CD4-positive, alpha-beta T cell treated with Interleukin-6 at 100 ng/mL for 8 hours (primary cell): ENCODE data around the gene ADAMTS17.

Experiments used
- DNase-seq: peaks from one replicate; pipeline ENCODE4 v3.0.0-alpha.2; 2020; ENCODE audit warnings: mixed read lengths, low spot score

The ADAMTS17 gene, protein sequence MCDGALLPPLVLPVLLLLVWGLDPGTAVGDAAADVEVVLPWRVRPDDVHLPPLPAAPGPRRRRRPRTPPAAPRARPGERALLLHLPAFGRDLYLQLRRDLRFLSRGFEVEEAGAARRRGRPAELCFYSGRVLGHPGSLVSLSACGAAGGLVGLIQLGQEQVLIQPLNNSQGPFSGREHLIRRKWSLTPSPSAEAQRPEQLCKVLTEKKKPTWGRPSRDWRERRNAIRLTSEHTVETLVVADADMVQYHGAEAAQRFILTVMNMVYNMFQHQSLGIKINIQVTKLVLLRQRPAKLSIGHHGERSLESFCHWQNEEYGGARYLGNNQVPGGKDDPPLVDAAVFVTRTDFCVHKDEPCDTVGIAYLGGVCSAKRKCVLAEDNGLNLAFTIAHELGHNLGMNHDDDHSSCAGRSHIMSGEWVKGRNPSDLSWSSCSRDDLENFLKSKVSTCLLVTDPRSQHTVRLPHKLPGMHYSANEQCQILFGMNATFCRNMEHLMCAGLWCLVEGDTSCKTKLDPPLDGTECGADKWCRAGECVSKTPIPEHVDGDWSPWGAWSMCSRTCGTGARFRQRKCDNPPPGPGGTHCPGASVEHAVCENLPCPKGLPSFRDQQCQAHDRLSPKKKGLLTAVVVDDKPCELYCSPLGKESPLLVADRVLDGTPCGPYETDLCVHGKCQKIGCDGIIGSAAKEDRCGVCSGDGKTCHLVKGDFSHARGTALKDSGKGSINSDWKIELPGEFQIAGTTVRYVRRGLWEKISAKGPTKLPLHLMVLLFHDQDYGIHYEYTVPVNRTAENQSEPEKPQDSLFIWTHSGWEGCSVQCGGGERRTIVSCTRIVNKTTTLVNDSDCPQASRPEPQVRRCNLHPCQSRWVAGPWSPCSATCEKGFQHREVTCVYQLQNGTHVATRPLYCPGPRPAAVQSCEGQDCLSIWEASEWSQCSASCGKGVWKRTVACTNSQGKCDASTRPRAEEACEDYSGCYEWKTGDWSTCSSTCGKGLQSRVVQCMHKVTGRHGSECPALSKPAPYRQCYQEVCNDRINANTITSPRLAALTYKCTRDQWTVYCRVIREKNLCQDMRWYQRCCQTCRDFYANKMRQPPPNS

DNA sequence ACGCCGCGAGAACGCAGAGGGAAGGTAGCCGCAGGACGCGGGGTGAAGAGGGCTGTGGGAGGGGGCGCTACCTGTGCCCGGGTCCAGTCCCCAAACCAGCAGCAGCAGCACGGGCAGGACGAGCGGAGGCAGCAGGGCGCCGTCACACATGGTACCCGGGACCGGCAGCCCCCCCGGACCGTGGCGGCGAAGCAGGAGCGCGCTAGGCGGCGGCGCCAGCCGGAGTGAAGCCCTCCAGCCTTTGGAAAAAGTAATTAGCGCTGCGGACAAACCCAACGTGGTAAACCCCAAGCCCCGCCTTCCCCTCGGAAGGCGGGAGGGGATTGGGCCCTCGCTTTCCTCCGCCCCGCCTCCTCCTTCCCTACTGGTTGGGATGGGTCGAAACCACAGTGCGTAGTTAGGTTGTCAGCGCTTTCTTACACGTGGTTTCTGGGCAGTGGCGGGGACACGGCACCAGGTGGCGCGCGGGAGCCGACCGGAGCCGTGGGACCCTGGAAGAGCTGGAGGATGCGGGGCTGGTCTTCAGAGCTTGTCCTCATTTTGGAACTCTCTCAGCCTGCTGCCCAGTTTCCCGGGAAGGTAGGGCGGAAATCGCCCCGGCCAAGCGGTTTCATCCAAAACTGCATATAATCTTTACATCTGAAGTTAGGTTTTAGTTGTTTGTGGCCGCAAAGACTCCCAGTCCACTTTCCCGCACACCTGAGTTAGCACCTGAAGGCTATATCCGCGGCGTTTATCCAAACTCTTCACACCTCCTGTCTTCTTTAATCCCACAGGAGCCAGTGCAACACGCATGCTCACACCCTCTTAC is at the start of gene ADAMTS17:
TSS of gene ADAMTS17 (minus strand) at position 226 of the 811 bp plus-strand sequence. CDS start at position 150, 76 bp downstream.
- peak; percentile 95 for DNase-seq

DNA sequence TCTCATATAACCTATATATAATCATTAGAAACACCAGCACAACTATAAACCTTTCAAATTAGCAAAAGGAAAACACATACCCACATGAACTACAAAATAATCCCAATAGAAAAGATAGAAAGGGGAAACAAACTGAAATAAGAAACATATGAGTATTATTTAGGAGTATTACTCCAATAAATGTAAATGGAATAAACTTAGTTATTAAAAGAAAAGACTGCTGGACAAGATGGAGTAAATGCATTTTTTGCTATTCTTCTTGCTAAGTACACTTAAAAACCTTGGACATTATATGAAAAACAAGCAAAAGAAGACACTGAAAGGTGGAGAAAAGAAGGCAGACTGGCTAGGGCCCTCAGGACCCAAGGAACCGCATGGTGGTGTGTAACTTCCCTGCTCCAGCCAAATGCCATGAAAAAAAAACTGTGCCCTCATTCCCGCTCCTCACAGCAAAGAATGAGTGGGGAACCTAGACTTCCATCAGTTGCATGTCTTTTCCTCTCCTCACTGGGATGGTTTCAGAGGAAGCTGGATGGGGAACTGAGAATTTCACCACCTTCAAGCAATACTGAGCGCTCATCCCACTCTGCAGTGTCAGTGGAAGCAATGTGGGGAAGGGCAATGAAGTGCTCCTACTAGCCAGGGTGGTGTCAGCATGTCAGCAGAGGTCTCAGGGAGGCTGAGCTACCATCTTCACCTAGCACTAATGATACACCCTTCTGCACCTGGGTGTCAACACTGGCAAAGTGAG is 43.7 kb upstream of the ADAMTS17 start:
- DNase-seq = no peak

DNA sequence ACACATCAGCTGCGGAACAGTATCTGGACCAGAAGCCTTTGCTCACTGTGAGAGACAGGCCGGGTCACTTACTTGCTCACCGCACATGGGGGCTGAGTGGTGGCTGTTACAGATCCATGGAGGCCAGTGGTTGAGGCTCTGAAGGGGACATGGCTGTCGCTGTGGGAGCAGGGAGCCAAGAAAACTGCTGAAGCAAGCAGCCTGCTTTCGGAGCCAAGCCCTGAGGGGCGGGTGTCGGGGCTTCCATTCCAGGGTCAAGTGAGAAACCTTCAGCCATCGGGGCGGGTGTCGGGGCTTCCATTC is 42.3 kb upstream of the ADAMTS17 start:
- DNase-seq = no peak

DNA sequence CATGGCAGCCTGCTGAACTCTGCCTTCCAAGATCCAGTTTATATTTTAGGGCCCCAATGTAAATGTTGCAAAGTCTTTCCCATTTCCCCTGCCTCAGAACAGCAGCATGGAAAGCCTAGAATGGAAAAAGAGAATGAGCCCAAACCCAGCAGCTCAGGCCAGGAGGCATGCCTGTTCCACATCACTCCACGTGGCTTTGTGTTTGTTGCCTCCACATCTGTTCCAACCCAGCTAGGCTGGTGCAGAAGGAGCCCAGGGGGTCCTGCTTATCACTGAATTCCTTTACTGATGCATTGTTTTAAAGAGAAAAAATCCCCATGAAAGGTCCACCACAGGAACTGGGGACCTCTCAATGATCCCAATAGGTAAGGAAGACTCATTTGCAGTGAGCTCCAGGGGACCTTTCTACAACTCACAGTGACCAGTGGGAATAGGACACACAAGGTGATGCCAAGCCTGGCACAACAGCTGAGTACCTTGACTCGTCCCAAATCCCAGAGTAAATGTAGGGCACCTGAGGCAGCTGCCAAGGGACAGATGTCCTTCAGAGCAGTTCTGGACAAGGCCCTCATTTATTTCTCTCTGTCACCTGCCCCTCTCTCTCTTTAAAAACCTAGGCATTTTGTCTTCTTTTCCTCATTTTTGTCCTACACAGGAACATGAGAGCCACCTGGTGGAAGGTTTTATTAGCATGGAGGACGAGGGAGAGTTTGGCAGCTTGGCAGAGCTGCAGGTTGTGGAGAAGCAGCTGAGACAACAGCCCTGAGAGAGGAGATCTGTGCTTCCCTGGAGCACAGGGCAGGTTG is 41.7 kb upstream of the ADAMTS17 start:
- DNase-seq = peak; percentile 12

DNA sequence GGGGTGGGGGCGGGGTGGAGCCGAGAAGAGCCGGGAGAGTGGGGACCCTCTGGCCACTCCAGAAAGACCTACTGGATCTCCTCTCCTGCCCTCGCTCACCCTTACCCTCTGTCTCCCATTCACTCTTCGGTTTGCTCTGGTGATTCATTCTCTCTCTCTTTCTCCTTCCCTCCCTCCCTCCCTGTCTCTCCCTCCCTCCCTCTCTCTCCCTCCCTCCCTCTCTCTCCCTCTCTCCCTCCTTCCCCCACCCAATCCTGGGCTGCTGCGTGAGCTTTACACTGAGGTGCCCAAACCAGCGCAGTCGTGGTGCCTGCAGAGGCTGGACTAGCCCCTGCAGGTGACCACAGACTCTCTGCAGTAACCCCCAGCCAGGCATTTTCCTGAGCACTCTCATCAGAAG is 32.2 kb upstream of the ADAMTS17 start:
- DNase-seq = no peak

DNA sequence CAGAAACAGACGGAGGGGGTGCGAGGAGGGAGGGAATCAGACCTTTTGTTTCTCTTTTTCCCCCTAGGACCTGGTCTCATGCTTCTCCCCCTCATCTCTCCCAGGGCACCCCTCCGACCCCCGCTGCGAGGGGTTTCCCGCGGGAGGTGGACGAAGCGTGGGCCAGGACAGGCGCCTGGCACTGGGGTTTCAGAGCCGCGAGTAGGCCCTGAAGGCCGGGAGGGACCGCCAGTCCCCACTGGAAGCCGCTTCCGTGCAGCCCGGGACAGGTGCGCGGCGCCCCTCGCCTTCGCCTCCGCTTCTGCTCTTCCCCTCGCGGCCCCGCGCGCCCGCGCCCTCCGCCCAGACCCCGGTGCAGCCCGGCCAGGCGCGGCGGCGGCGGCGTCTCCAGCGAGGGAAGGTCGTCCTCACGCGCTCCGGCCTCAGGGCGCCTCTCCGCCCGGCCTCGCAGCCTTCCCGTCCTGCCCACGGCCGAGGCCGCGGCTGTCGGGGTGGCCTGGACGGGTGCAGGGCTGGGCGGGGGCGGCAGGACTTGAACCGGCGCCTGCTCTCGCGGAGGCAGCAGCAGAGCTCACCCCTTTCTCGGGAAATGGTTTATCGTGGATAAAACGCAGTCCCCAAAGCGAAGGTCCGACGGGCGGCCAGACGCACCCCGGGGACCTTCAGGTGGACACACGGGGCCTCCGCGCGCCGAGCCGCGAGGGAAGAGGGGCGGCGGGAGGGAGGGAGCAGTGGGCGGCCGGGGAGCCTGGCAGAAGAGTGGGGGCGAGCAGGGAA is 31.5 kb upstream of the ADAMTS17 start:
- no peak for DNase-seq

DNA sequence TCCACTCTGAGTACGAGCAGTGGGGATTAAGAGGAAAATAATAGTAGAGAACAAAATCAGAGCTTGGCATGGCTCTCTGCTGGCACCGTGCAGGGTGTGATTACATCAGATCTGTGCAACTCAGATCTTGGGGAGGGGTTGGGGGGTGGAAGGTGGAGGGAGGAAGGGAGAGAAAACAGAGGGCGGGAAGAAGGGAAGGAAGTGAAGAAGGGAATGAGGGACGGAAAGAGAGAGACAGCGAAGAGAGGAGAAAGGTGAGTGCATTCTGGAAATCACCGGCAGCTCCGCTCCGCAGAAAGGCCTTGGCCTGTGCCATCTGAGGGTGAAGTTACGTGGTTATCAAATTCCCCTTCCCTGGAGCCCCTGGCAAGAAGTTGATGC is 31.0 kb upstream of the ADAMTS17 start:
- no peak for DNase-seq

DNA sequence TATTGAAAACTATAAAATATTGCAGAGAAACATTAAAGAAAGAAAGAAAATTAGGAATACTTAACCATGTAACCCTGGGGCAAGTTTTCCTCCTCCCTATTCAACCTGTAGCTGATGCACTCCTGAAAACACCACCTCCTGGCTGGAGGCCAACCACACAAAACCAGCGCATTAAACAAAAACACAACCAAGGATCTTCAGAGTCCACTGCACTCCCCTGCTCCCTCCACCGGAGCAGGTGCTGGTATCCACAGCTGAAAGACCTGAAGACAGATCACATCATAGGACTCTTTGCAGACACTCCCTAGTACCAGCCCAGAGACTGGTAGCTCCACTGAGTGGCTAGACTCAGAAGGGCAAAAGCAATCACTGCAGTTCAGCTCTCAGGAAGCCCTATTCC is 13.6 kb upstream of the ADAMTS17 start:
- no peak for DNase-seq

DNA sequence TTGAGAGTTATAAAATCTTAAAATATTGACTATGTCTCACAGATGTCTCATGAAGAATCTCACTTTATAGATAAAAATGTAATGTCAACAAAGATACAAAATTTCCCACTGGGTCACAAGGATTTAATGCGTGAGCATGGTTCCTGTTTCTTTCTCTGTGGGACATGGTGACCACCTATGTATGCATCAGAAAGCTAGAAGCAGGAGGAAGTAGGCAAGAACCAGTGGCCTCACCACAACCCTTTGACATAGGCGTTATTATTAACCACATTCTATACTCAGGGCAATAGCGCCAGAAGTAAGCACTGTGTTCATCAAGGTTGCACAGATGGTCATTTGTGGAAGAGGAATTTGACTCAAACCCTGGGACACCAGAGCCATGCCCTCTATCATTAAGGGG is 11.7 kb upstream of the ADAMTS17 start:
- no peak for DNase-seq

DNA sequence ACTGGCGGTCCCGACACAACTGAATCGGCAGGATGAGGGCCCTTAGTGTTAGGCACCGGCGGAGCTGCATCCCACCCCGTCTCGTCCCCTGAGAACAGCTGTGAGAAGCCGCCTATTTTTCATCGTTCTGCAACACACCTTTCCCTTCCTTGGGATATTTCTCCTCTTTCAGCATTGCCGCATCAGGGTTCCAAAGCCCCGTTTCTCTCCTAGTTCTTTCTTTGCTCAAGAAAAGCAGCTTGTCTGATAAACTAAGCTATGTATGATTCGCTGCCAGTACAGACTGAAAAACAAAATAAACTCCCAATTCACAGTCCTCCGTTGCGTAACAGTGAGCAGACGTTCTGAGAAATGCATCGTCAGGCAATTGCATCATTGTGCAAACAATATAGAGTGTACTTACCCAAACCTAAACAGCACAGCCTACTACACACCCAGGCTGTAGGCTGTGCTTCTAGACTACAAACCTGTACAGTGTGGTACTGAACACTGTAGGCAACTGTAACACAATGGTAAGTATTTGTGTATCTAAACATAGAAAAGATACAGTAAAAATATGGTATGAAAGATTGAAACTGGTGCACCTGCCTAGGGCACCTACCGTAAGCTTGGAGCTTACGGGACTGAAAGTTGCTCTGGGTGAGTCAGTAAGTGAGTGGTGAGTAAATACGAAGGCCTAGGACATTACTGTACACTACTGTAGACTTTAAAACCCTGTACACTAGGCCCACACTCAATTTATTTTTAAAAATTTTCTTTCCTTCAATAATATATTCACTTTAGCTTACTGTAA is 8.9 kb upstream of the ADAMTS17 start:
- DNase-seq = no peak

DNA sequence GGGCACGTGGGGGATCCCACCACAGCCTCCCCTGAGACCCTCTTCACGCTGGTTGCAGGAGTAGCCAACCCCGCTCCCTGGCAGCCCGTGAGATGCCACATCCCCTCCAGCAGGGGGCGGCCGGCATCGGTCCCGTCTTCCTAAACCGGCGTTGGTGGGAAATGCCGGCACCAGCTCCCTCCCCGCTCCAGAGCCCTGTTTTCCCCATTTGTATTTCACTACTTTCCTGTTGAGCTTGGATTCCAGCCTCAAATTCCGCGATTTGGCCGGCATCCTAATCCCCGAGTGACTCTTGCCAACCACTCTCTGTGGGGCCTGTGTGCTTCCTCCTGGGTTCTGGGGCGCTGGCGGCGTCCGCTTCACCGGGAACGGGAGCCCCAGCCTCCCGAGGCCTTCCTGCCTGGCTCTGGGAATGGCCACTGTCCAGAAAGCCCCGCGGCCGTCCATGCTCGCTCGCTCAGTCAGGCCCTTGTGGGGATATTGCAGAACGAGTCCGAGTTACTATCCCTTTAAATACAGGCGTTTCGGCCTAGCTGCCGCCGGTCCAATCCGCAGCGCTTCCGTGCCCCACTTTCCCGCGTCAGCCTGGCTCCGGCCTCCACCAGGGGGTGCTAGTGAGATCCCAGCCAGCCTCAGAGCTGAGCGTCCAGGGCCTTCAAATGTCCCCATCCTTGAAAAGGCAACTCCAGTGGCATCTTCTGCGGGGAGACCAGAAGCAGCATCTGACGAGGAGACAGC is 8.1 kb upstream of the ADAMTS17 start:
- peak; percentile 82 for DNase-seq

DNA sequence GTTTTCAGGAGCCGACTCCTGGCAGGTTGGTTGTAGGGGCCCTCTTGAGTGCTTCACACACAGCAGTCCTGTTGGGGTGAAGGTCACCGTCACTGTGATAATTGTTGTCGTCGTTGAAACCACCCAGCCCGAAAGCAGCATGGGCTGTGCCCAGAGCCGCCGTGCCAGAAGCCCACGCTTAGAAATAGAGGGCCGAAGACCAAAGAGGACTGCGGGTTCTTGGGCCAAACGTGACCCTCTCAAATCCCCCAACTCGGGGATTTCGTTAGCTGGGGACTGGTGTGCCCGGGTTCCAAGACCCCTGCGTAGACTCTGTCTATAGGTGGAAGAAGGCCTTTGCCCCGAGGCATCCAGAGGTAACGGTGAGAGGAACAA is 7.5 kb upstream of the ADAMTS17 start:
- DNase-seq = no peak

DNA sequence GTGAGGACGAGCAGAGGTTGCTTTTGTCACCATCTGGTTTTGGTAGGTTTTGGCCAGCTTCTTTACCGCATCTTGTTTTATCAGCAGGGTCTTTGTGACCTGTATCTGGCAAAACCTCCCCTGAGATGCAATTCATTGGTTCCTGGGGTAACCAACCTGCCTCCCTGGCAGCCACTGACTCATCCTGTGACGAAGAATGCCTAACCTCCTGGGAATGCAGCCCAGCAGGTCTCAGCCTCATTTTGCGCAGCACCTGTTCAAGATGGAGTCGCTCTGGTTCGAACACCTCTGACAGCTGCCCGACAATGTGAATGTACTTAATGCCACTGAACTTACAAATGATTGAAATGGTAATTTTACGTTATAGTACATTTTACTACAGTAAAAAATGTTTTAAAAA is 6.8 kb upstream of the ADAMTS17 start:
- DNase-seq = no peak

DNA sequence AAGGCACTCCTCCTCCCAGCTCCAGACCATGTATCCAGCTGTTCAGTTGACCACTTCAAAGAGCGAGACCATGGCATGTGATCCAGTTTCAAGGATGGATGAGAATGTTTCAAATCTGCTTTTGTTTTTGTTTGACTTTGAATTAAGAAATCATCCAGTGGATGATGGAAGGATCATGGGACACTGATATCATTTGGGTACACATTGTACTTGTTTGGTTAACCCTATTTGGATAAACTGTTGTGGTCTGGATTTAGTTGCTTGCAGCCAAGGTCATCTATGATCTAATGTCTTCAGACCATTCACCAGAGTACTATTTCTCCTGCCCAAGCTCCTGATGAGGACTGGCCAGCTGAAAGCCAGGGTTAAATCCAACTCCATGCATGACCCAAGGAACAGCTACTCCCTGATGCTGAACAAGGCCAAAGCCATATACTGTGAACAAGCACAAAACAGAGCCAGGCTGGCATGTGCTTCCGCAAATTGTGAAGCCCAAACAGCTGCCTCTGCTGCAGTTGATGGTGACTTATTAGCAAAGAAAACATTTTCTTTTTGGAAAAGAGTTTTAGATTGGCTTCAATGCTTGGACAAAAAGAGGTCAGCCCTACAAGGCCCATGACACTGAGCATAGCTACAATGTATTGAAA is 5.2 kb upstream of the ADAMTS17 start:
- DNase-seq = no peak

DNA sequence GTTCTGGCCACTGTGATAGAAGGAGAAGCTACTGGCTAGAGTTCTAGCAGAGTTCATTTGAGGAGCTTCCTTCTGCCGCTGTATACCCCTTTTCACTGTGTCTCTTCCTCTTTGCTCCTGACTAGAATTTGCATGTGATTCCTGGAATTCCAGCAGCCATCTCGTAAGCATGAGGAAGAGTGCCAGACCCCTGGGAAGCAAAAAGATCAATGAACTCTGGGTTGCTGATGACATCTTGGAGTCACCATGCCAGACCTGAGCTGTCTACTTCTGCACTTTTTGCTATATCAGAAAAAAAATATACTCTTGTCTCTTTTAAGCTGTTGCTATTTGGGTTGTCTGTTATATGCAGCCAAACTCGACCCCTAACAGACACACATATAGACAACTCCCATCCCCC is 3.7 kb upstream of the ADAMTS17 start:
- no peak for DNase-seq

DNA sequence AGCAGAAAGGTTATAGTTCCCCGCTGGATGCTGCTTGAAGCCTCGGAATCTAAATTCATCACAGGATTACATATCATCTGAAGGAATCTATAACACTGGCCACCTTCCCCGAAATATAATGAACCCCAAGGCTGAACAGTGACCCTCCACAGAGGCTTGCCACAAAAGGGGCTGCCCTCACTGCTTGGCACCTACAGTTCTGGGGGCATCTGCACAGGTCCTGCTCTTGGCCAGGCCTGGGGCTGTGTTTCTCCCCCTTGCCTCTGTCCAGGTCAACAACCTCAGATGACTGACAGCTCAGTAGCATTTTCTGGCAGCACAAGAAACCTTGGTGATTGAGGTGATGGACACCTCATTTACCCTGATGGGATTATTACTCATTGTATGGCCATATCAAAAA is 1.5 kb upstream of the ADAMTS17 start:
- no peak for DNase-seq

DNA sequence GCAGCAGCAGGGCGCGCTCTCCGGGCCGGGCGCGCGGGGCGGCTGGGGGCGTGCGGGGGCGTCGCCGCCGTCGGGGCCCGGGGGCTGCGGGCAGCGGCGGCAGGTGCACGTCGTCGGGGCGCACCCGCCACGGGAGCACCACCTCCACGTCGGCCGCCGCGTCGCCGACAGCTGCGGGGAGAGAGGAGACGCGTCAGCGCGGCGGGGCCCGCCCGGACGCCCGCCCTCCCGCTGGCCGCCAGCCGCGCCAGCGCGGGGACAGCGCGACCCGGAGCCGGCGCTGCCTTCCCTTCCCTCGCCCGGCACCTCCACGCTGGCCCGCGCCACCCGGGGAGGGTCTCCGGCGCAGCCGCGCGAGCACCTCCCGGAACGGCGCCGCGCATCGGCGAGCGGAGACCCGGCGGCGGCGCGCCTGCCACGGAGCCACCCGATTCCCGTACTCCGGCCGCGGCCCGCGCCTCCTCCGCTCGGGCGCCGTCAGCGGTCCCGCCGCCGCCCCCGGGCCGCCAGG is 481 bp downstream of the ADAMTS17 start:
- DNase-seq = no peak
